HepG2 (cell line): ENCODE results near the gene SARS2. TPM values are rescaled to one million over a fixed set of nuclear protein-coding genes. Genes with fewer than 3 reads are reported as not detected.
A peak's percentile ranks its signal among the peaks of the same experiment; 100 is the strongest.

Source experiments
- ATAC-seq: fragments of 200-7000 bp; cut with Tn5 transposase; 3 replicates; pipeline ENCODE4 v1.9.1; 2020; ENCODE audit warnings: mild to moderate bottlenecking, moderate library complexity
- BruUV-seq: library from RNA; stranded (reverse); fragments of 400-500 nt; replicated peaks from 2 replicates; lab custom pipeline; 2021; lab: Mats Ljungman, UMichigan
- CTCF ChIA-PET: fragments of 300-600 bp; formaldehyde crosslinking; extraction: SDS; loops from one replicate; lab custom pipeline; 2021; ENCODE audit warnings: low total read pairs, inconsistent platforms, low intra/inter-chr PET ratio; lab: Yijun Ruan, JAX
- POLR2A ChIA-PET: fragments of 350-600 bp; sonication (Branson Sonifier 250); formaldehyde crosslinking; loops from one replicate; lab custom pipeline; 2020; ENCODE audit warnings: antibody characterized with exemption, inconsistent platforms; lab: Yijun Ruan, JAX
- DNase-seq: peaks from one replicate; pipeline ENCODE4 v3.0.0-alpha.2; 2015; ENCODE audit warnings: low spot score
- FAIRE-seq: peaks from 3 replicates; lab custom pipeline; 2011; peaks lifted over from hg19 to GRCh38; lab: Jason Lieb, UNC
- H2AFZ ChIP-seq: one replicate; pipeline ENCODE4 v1.6.1; 2011; ENCODE audit warnings: low read length, inconsistent platforms
- H3K27ac ChIP-seq: fragments of 300-600 bp; 3 replicates; pipeline ENCODE4 v1.8.0; 2011; ENCODE audit warnings: mixed run types, mild to moderate bottlenecking, mixed read lengths, low read length, inconsistent platforms; ENCODE audit not compliant: insufficient read depth; ENCODE audit errors: extremely low read length
- H3K27me3 ChIP-seq, 2 experiments: fragments of 200-600 bp in 1 of 2; 2 replicates in 1 of 2; 3 replicates in 1 of 2; pipeline versions ENCODE4 v1.6.0 to v1.8.0; 2011; ENCODE audit warnings: low read length in 2 of 2, mild to moderate bottlenecking in 2 of 2, moderate library complexity in 2 of 2, inconsistent platforms in 1 of 2; ENCODE audit not compliant: insufficient read depth in 2 of 2, control insufficient read depth in 1 of 2
- H3K36me3 ChIP-seq, 2 experiments: fragments of 200-600 bp in 1 of 2; replicated peaks in 1 of 2; 2 replicates in 1 of 2; 3 replicates in 1 of 2; pipeline versions ENCODE4 v1.5.1 to v1.8.0; 2011; ENCODE audit warnings: low read length in 2 of 2, inconsistent platforms in 1 of 2; ENCODE audit not compliant: insufficient read depth in 2 of 2, control insufficient read depth in 1 of 2
- H3K4me1 ChIP-seq: 2 replicates; pipeline ENCODE4 v1.5.1; 2012; ENCODE audit warnings: low read length, inconsistent platforms; ENCODE audit not compliant: insufficient read depth
- H3K4me2 ChIP-seq: 2 replicates; pipeline ENCODE4 v1.6.0; 2011; ENCODE audit warnings: low read depth, low read length, inconsistent platforms
- H3K4me3 ChIP-seq, 3 experiments: fragments of 200-600 bp in 1 of 3; sonication (generic), shearing (Covaris generic) in 1 of 3; replicated peaks in 1 of 3; 2 replicates each; pipeline ENCODE4 v1.5.1; 2011 to 2016; ENCODE audit warnings: low read length in 3 of 3, inconsistent platforms in 2 of 3, low read depth in 2 of 3, mild to moderate bottlenecking in 2 of 3, control low read depth in 1 of 3, mixed read lengths in 1 of 3; ENCODE audit not compliant: insufficient read depth in 1 of 3
- H3K79me2 ChIP-seq: one replicate; pipeline ENCODE4 v1.6.1; 2011; ENCODE audit warnings: low read length, inconsistent platforms; ENCODE audit not compliant: insufficient read depth
- H3K9ac ChIP-seq: 2 replicates; pipeline ENCODE4 v1.6.0; 2011; ENCODE audit warnings: mild to moderate bottlenecking, low read depth, low read length, inconsistent platforms; ENCODE audit not compliant: insufficient read depth
- H3K9me3 ChIP-seq: 2 replicates; pipeline ENCODE4 v1.5.1; 2012; ENCODE audit warnings: mild to moderate bottlenecking, low read length
- H4K20me1 ChIP-seq: 2 replicates; pipeline ENCODE4 v1.6.0; 2011; ENCODE audit warnings: inconsistent platforms, mild to moderate bottlenecking, low read length, moderate library complexity; ENCODE audit not compliant: insufficient read depth
- DDIT3 ChIP-seq: sonication (generic); formaldehyde crosslinking; IDR thresholded peaks from 2 replicates; pipeline ENCODE4 v1.4.0; 2020; ENCODE audit warnings: mild to moderate bottlenecking, missing genetic modification reagents
- KLF13 ChIP-seq: sonication (generic); formaldehyde crosslinking; IDR thresholded peaks from 2 replicates; pipeline ENCODE4 v1.4.0; 2020; ENCODE audit warnings: mild to moderate bottlenecking, missing genetic modification reagents
- POLR2G ChIP-seq: fragments of 200-400 bp; formaldehyde crosslinking; IDR thresholded peaks from 2 replicates; pipeline ENCODE4 v1.6.1; 2018; ENCODE audit warnings: mild to moderate bottlenecking, low read depth, low read length, moderate library complexity
- TFE3 ChIP-seq: IDR thresholded peaks from 2 replicates; pipeline ENCODE4 v1.6.1; 2016
- ZBTB40 ChIP-seq, 2 experiments: fragments of 450-650 bp in 1 of 2; sonication (generic) in 1 of 2; formaldehyde crosslinking in 1 of 2; IDR thresholded peaks; 2 replicates each; pipeline versions ENCODE4 v1.6.1 to v1.8.0; 2016 to 2022; ENCODE audit warnings: antibody characterized with exemption in 1 of 2, mild to moderate bottlenecking in 1 of 2, missing genetic modification reagents in 1 of 2
- ZNF121 ChIP-seq: sonication (generic); formaldehyde crosslinking; IDR thresholded peaks from 2 replicates; pipeline ENCODE4 v1.5.0; 2020; ENCODE audit warnings: mild to moderate bottlenecking, missing genetic modification reagents
- WGBS: methylation state at CpG from one replicate; pipeline ENCODE4 v1.1.6; 2017; ENCODE audit warnings: low lambda C conversion rate; 5-methylcytosine and 5-hydroxymethylcytosine counted together
- in situ Hi-C: cut with HindIII; loops from 2 replicates; pipeline ENCODE4 v1.10.0; 2017; ENCODE audit warnings: low pct_unique_long_range_greater_than_20kb; ENCODE audit not compliant: extremely low pct_ligation_motif_present
- intact Hi-C: fragments of 100-400 bp; cut with micrococcal nuclease; formaldehyde crosslinking; loops from one replicate; pipeline ENCODE4 v1.10.0; 2022; ENCODE audit not compliant: unreplicated experiment
- polyA plus RNA-seq, 8 experiments: library from polyadenylated mRNA; depleted of rRNA in 3 of 8; stranded (reverse) in 7 of 8; unstranded in 1 of 8; fragments of >200 nt; fragmentation: Illumina TruSeq in 4 of 8; extraction: Trizol in 4 of 8; gene quantifications; 2 replicates each; pipeline versions ENCODE4 v1.2.1 to v1.2.3, GENCODE V29; 2011 to 2016; ENCODE audit warnings: low read depth in 4 of 8, missing spikeins in 1 of 8, mixed read lengths in 1 of 8; ENCODE audit not compliant: insufficient read depth in 1 of 8
- total RNA-seq, 5 experiments: library from RNA; depleted of rRNA; stranded (reverse); fragments of >200 nt; fragmentation: Illumina TruSeq; extraction: Trizol; gene quantifications; 2 replicates each; pipeline ENCODE4 v1.2.3, GENCODE V29; 2016; ENCODE audit warnings: low read depth in 1 of 5

Gene SARS2
- total and polyA plus RNA-seq, 2 of the 13 experiments (the other 11 are each of a cell fraction or from before 2014, with no cell fraction given) = 40.0 to 48.6 TPM

GRCh38 chr19:38939957-38940356 is 9.4 kb upstream of the SARS2 start (continued):
- TF ChIP-seq TFE3 (CRISPR knock-in tag) = no peak

- ChIA-PET CTCF (no interaction called here), POLR2A (interaction anchor here (1.2 to 1.7 kb wide), 2 partner anchors 33 to 102 kb away, joined by 3 to 4 read pairs; partner anchors contain the start of genes ECH1, NFKBIB and SIRT2)
- TF ChIP-seq DDIT3 (CRISPR knock-in tag) (no peak), ZNF121 (CRISPR knock-in tag) (peak; percentile 78), KLF13 (0 out of 2 replicates have a peak, but pooled peaks have one; percentile 26), ZBTB40 (IDR thresholded peaks at IDR 0.05) (no peak), ZBTB40 (CRISPR knock-in tag; IDR thresholded peaks at IDR 0.05) (no peak), POLR2G (0 out of 2 replicates have a peak, but pooled peaks have one; percentile 10)
- no TSS peak for BruUV-seq
- H3K27me3 ChIP-seq = no peaks in the 10 kb centered on the region
- H3K9me3 ChIP-seq = 0 out of 2 replicates have a peak, but pooled peaks cover 5% of the 10 kb centered on the region
- no peak overlapping the region for H3K27ac ChIP-seq
- DNase-seq (no peak), ATAC-seq (no peak), FAIRE-seq (no peak)
- intact Hi-C loops = loop anchor here (5.0 kb wide), 2 partner anchors 201 to 276 kb away; no protein-coding TSS in a partner anchor
- H4K20me1 ChIP-seq = no peaks in the 10 kb centered on the region; the same call in 1 of the 2 replicates
- in situ Hi-C loops = no loop called here
- no peak overlapping the region for H3K4me3 ChIP-seq
- WGBS = 68% methylated on average over 4 of the region's 4 CpGs
- H3K4me2 ChIP-seq = no peak overlapping the region
- peaks cover 50% of the 10 kb centered on the region for H3K4me1 ChIP-seq
- no peaks in the 10 kb centered on the region; a peak in 2 of 5 replicates for H3K36me3 ChIP-seq
- H3K79me2 ChIP-seq = peaks cover 25% of the 10 kb centered on the region
- H2AFZ ChIP-seq = no peak overlapping the region
- H3K9ac ChIP-seq = no peak overlapping the region
These were observed 3.0 kb upstream of the SARS2 start for GRCh38 chr19:38933544-38933943.
